Measurements from ENCODE around the gene TMEM187.

- TF ChIP-seq BHLHE40 (IDR thresholded peaks at IDR 0.05; ENCODE audit: borderline replicate concordance in 1 of 2, low read depth in 2 of 2, low read length in 1 of 2) (no peak), ZSCAN29 (IDR thresholded peaks at IDR 0.05) (no peak), TAF1 (IDR thresholded peaks at IDR 0.05; ENCODE audit: borderline replicate concordance, low read depth, low read length) (no peak), RFX5 (IDR thresholded peaks at IDR 0.05; ENCODE audit: low read depth, low read length) (no peak), NFIC (IDR thresholded peaks at IDR 0.05; ENCODE audit: low read depth, low read length) (no peak), RCOR1 (conservative IDR thresholded peaks at IDR 0.05; ENCODE audit: low read depth, low read length) (no peak), MTA2 (IDR thresholded peaks at IDR 0.05; ENCODE audit: low read depth) (no peak), SIN3A (IDR thresholded peaks at IDR 0.05; ENCODE audit: low read depth, low read length) (no peak)
- TF ChIP-seq, protein P1, sequence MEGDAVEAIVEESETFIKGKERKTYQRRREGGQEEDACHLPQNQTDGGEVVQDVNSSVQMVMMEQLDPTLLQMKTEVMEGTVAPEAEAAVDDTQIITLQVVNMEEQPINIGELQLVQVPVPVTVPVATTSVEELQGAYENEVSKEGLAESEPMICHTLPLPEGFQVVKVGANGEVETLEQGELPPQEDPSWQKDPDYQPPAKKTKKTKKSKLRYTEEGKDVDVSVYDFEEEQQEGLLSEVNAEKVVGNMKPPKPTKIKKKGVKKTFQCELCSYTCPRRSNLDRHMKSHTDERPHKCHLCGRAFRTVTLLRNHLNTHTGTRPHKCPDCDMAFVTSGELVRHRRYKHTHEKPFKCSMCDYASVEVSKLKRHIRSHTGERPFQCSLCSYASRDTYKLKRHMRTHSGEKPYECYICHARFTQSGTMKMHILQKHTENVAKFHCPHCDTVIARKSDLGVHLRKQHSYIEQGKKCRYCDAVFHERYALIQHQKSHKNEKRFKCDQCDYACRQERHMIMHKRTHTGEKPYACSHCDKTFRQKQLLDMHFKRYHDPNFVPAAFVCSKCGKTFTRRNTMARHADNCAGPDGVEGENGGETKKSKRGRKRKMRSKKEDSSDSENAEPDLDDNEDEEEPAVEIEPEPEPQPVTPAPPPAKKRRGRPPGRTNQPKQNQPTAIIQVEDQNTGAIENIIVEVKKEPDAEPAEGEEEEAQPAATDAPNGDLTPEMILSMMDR (IDR thresholded peaks at IDR 0.05 in 2 of 3, conservative IDR thresholded peaks at IDR 0.05 in 1 of 3; ENCODE audit: control insufficient read depth in 2 of 3, extremely low read depth in 1 of 3, insufficient read depth in 1 of 3, low read depth in 3 of 3, low read length in 3 of 3) = no peak
- TF ChIP-seq, protein P2, sequence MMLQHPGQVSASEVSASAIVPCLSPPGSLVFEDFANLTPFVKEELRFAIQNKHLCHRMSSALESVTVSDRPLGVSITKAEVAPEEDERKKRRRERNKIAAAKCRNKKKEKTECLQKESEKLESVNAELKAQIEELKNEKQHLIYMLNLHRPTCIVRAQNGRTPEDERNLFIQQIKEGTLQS (IDR thresholded peaks at IDR 0.05; ENCODE audit: borderline replicate concordance, extremely low read depth, low read depth, low read length) = no peak
- TF ChIP-seq, protein P3, sequence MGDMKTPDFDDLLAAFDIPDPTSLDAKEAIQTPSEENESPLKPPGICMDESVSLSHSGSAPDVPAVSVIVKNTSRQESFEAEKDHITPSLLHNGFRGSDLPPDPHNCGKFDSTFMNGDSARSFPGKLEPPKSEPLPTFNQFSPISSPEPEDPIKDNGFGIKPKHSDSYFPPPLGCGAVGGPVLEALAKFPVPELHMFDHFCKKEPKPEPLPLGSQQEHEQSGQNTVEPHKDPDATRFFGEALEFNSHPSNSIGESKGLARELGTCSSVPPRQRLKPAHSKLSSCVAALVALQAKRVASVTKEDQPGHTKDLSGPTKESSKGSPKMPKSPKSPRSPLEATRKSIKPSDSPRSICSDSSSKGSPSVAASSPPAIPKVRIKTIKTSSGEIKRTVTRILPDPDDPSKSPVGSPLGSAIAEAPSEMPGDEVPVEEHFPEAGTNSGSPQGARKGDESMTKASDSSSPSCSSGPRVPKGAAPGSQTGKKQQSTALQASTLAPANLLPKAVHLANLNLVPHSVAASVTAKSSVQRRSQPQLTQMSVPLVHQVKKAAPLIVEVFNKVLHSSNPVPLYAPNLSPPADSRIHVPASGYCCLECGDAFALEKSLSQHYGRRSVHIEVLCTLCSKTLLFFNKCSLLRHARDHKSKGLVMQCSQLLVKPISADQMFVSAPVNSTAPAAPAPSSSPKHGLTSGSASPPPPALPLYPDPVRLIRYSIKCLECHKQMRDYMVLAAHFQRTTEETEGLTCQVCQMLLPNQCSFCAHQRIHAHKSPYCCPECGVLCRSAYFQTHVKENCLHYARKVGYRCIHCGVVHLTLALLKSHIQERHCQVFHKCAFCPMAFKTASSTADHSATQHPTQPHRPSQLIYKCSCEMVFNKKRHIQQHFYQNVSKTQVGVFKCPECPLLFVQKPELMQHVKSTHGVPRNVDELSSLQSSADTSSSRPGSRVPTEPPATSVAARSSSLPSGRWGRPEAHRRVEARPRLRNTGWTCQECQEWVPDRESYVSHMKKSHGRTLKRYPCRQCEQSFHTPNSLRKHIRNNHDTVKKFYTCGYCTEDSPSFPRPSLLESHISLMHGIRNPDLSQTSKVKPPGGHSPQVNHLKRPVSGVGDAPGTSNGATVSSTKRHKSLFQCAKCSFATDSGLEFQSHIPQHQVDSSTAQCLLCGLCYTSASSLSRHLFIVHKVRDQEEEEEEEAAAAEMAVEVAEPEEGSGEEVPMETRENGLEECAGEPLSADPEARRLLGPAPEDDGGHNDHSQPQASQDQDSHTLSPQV (IDR thresholded peaks at IDR 0.05) = no peak
Measured at GRCh38 chrX:153956044-153956907, 16.3 kb upstream of the TMEM187 start.

All from GM12878 (cell line).